Measurements from ENCODE around the gene LMO3. TPM values are rescaled to one million over a fixed set of nuclear protein-coding genes. Genes with fewer than 3 reads are reported as not detected.

The LMO3 gene
- total RNA-seq = 0.38 TPM
- long read RNA-seq = 0 reads

GRCh38 chr12:16606117-16606200 lies at the start of gene LMO3:
LMO3 (minus strand) TSS chr12:16606162; CDS start chr12:16600860, 5,302 bp downstream.
- no peak for DNase-seq (ENCODE audit: low spot score)
- intact Hi-C loops (cut with DNase I) = no loop called here

- DNase-seq (ENCODE audit: low spot score) = no peak
- intact Hi-C loops (cut with DNase I) = no loop called here
These were observed 30.6 kb upstream of the LMO3 start for GRCh38 chr12:16636435-16637055.

GRCh38 chr12:16634786-16635185 lies 28.8 kb upstream of the LMO3 start:
- intact Hi-C loops (cut with DNase I) = no loop called here
- DNase-seq (ENCODE audit: low spot score) = no peak

- DNase-seq (ENCODE audit: low spot score) = no peak
- intact Hi-C loops (cut with DNase I) = no loop called here
These were observed 21.0 kb upstream of the LMO3 start for GRCh38 chr12:16626991-16627390.

GRCh38 chr12:16622338-16622737 lies 16.4 kb upstream of the LMO3 start:
- DNase-seq (ENCODE audit: low spot score) = no peak
- intact Hi-C loops (cut with DNase I) = no loop called here

DNA sequence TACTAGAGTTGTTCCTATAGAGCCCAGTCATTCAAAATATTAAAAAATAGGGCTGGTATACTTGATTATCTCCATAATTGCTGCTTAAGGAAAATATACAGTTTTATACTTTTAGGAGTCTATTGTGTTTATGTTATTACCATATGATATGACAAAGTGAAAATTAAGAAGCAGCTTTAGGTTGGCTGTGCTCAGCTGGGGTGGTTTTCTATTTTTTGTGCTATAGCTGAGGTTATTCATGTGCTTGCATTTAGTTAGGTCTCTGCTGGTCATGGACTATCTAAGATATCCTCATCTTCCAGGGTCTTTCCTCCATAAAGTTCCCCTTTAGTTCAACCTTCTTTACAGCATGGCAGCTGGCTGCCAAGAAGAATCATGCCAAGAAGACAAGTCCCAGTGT lies 13.6 kb upstream of the LMO3 start:
- intact Hi-C loops (cut with DNase I) = no loop called here
- no peak for DNase-seq (ENCODE audit: low spot score)

- DNase-seq (ENCODE audit: low spot score) = no peak
- intact Hi-C loops (cut with DNase I) = no loop called here
These were observed 12.3 kb upstream of the LMO3 start for GRCh38 chr12:16618256-16618655.

DNA sequence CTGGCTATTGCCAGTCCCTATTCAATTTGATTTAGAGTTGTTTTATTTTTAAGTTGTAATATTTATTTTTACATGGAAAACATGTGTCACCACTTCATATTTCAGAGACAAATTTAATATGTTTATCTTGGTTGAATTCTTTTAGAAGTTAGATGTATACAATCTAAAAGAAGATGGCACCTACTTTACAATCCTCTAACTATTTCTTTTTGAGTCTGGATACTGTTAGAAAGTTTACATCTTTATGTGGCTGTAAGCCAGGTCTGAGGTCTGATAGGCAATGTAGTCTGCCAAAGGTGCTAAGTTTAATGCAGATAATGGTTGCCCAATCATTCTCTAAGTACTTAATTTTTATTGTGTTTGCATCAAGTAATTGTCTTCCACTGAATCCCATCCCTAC lies 7.2 kb upstream of the LMO3 start:
- DNase-seq (ENCODE audit: low spot score) = no peak
- intact Hi-C loops (cut with DNase I) = no loop called here

- intact Hi-C loops (cut with DNase I) = no loop called here
These were observed 6.7 kb upstream of the LMO3 start for GRCh38 chr12:16612647-16613046.

GRCh38 chr12:16611146-16611545 lies 5.2 kb upstream of the LMO3 start:
- intact Hi-C loops (cut with DNase I) = no loop called here
- no peak for DNase-seq (ENCODE audit: low spot score)

More at GRCh38 chr12:16612647-16613046, 6.7 kb upstream of the LMO3 start:
- DNase-seq (ENCODE audit: low spot score) = no peak

- intact Hi-C loops (cut with DNase I) = no loop called here
- DNase-seq (ENCODE audit: low spot score) = no peak
These were observed 4.8 kb upstream of the LMO3 start for GRCh38 chr12:16610743-16611142.

DNA sequence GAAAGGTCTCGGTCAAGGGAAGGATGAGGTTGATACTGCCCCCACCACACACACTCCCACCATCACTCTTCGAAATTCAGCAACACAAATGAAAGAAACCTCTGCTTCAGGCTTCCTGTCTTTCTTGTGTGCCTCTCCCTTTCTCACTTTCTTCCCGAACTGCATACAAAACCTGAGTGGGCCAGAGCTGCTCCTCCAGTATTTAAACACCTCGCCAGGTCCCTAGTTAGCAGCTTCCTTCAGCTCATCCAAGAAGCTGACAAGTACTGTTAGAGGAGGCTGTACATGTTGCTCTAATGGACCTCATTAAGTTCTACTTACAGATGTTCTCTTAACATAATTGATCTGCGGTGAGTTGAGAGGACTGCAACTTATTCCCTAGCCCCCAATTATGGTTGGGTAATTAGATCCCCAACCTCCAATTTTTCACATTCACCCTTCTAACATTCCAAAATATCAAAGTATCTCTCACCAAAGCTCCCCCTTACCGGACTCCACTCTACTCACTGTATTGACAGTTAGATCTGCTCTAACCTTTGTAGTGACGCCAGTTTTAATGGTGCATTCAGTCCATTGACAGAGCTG lies 4.1 kb upstream of the LMO3 start:
- no peak for DNase-seq (ENCODE audit: low spot score)
- intact Hi-C loops (cut with DNase I) = no loop called here

- intact Hi-C loops (cut with DNase I) = no loop called here
- no peak for DNase-seq (ENCODE audit: low spot score)
These were observed 3.1 kb upstream of the LMO3 start for GRCh38 chr12:16608946-16609539.

GRCh38 chr12:16607906-16608775 lies 2.2 kb upstream of the LMO3 start:
- no peak for DNase-seq (ENCODE audit: low spot score)
- intact Hi-C loops (cut with DNase I) = no loop called here

DNA sequence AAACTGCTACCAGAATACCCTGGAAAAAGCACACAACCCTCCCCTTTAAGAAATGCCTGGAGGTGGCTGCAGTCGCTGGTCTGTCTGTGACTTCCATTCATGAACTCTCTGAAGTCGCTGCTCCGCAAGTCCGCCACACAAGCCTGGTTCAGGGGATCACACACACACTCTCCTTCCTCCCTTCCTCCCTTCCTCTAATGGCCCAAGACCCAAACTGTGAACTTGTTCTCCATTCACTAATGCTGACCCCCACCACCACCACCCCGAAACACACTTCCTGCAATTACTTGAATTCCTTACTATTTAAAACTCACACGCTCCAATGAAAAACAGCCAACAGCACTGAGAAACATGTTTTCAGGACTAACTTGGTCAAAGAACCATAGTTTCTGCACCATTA lies 1.0 kb upstream of the LMO3 start:
- DNase-seq (ENCODE audit: low spot score) = no peak
- intact Hi-C loops (cut with DNase I) = no loop called here

- no peak for DNase-seq (ENCODE audit: low spot score)
- intact Hi-C loops (cut with DNase I) = no loop called here
These were observed 363 bp upstream of the LMO3 start for GRCh38 chr12:16606201-16606849.

GRCh38 chr12:16605642-16606116 lies 283 bp downstream of the LMO3 start:
- intact Hi-C loops (cut with DNase I) = no loop called here
- no peak for DNase-seq (ENCODE audit: low spot score)

DNA sequence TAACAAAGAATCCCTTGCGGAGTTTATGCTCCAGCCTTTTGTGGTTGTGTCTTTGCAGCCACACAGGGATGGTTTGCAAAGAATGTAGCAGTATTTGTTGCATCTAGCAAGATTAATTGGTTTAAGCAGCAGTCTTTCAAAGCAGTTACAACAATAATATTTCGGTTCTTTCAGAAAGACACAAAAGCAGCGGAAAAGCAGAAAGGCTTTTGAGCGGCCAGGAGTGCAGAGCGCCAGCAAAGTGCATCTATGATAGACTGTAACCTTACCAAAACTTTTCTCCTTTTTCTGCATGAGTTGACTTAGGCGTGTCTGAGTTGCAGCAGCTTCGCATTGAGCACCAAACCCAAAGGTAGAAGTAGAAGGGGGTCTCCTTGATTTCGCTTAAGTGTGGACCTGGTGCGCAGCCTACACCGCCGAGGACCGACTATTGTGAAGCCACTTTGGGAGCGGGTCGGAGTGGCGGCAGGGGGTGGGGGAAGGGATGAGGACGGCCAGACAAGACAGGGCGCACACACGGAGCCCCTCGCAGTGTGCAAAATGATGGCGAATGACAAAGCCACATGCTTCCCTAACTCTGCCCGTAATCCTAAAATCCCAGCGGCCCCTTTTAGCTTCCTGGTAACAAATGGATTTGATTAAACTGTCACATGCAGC lies 1.2 kb downstream of the LMO3 start:
- intact Hi-C loops (cut with DNase I) = no loop called here
- no peak for DNase-seq (ENCODE audit: low spot score)

DNA sequence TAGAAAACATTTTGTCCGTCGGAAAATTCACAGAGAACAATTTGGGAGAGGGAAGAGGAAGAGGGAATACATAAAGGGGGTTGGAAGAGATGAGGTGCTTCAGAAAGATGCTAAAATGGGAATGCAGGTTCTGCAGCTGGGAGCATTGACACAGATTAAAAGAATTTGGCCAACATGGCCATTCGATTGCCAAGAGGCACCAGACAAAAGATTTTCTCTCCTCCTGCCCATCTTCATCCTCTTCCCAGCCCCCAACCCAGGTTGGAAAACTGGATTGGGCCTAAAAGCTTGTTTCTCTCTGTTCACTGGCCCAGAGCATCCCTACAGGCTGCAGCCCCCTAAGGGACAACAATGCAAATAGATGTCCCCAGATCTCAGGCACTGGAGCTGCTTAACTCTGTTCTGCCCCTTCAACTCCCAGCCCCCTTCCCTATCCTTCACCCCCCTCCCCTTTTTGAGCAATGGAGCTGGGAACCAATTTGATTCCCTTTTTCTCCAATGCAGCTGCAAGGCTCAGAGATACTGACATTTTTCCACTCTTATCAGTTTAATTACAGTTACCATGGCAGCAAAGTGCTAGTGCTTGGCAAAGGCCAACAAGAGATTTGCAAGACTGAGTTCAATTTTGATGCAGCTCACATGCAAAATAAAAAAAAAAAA lies 1.9 kb downstream of the LMO3 start:
- intact Hi-C loops (cut with DNase I) = no loop called here
- DNase-seq (ENCODE audit: low spot score) = no peak

Data from cardiac septum (tissue), 1 donor.